H9 (cell line): ENCODE data around the gene RFX4. TPM values are rescaled to one million over a fixed set of nuclear protein-coding genes. Genes with fewer than 3 reads are reported as not detected.

Source experiments
- DNase-seq: peaks from one replicate; pipeline ENCODE4 v3.0.0-alpha.2; 2017
- H2AFZ ChIP-seq: one replicate; pipeline ENCODE4 v1.6.1; 2013; ENCODE audit warnings: mild to moderate bottlenecking, low read length, control low read depth, moderate library complexity
- H2AK5ac ChIP-seq: 2 replicates; pipeline ENCODE4 v1.6.1; 2013; ENCODE audit warnings: low read length, control low read depth, mixed read lengths; ENCODE audit not compliant: insufficient read length
- H2BK120ac ChIP-seq: one replicate; pipeline ENCODE4 v1.6.1; 2013; ENCODE audit warnings: low read depth, mild to moderate bottlenecking, low read length, control low read depth, inconsistent platforms; ENCODE audit not compliant: poor library complexity, severe bottlenecking
- H2BK12ac ChIP-seq: 2 replicates; pipeline ENCODE4 v1.6.1; 2013; ENCODE audit warnings: low read length, control low read depth, mixed read lengths, low read depth; ENCODE audit not compliant: insufficient read length
- H2BK15ac ChIP-seq: 2 replicates; pipeline ENCODE4 v1.6.1; 2013; ENCODE audit warnings: low read depth, low read length, control low read depth
- H2BK20ac ChIP-seq: one replicate; pipeline ENCODE4 v1.6.1; 2013; ENCODE audit warnings: low read depth, mild to moderate bottlenecking, low read length, control low read depth, inconsistent platforms; ENCODE audit not compliant: poor library complexity, severe bottlenecking
- H2BK5ac ChIP-seq: 2 replicates; pipeline ENCODE4 v1.6.1; 2013; ENCODE audit warnings: low read length, control low read depth, mixed read lengths; ENCODE audit not compliant: insufficient read length
- H3K14ac ChIP-seq: 2 replicates; pipeline ENCODE4 v1.6.1; 2013; ENCODE audit warnings: low read length, control low read depth; ENCODE audit not compliant: insufficient read depth
- H3K18ac ChIP-seq: 2 replicates; pipeline ENCODE4 v1.6.1; 2013; ENCODE audit warnings: low read depth, mild to moderate bottlenecking, mixed read lengths, low read length, control low read depth; ENCODE audit not compliant: insufficient read length
- H3K23ac ChIP-seq: 2 replicates; pipeline ENCODE4 v1.6.1; 2013; ENCODE audit warnings: low read length, control low read depth, mixed read lengths, low read depth; ENCODE audit not compliant: insufficient read length
- H3K23me2 ChIP-seq: 2 replicates; pipeline ENCODE4 v1.6.1; 2013; ENCODE audit warnings: low read depth, mild to moderate bottlenecking, mixed read lengths, low read length, control low read depth; ENCODE audit not compliant: insufficient read length, poor library complexity, severe bottlenecking
- H3K27ac ChIP-seq: 2 replicates; pipeline ENCODE4 v1.5.1; 2013; ENCODE audit warnings: low read length, control low read depth, mixed read lengths, low read depth; ENCODE audit not compliant: insufficient read length
- H3K27me3 ChIP-seq: 2 replicates; pipeline ENCODE4 v1.6.1; 2013; ENCODE audit warnings: low read length, control low read depth, inconsistent platforms; ENCODE audit not compliant: insufficient read depth
- H3K4ac ChIP-seq: 2 replicates; pipeline ENCODE4 v1.6.1; 2013; ENCODE audit warnings: low read depth, mild to moderate bottlenecking, control low read depth, inconsistent platforms, low read length, moderate library complexity
- H3K4me1 ChIP-seq: 2 replicates; pipeline ENCODE4 v1.6.1; 2013; ENCODE audit warnings: low read length, control low read depth, inconsistent platforms; ENCODE audit not compliant: insufficient read depth
- H3K4me2 ChIP-seq: 2 replicates; pipeline ENCODE4 v1.6.1; 2013; ENCODE audit warnings: low read length, control low read depth, mixed read lengths; ENCODE audit not compliant: insufficient read length, insufficient read depth
- H3K56ac ChIP-seq: 2 replicates; pipeline ENCODE4 v1.6.1; 2013; ENCODE audit warnings: low read depth, mild to moderate bottlenecking, mixed read lengths, low read length, control low read depth; ENCODE audit not compliant: insufficient read length
- H3K79me1 ChIP-seq: 2 replicates; pipeline ENCODE4 v1.6.1; 2013; ENCODE audit warnings: low read depth, mild to moderate bottlenecking, moderate library complexity, low read length, control low read depth, inconsistent platforms; ENCODE audit not compliant: insufficient read depth, poor library complexity, severe bottlenecking
- H3K79me2 ChIP-seq: 2 replicates; pipeline ENCODE4 v1.6.1; 2013; ENCODE audit warnings: low read length, control low read depth, inconsistent platforms; ENCODE audit not compliant: insufficient read depth
- H3K9ac ChIP-seq: 2 replicates; pipeline ENCODE4 v1.6.1; 2013; ENCODE audit warnings: low read length, control low read depth, mixed read lengths; ENCODE audit not compliant: insufficient read length; ENCODE audit errors: extremely low read depth
- H3K9me3 ChIP-seq: one replicate; pipeline ENCODE4 v1.6.1; 2013; ENCODE audit warnings: low read depth, low read length, inconsistent platforms; ENCODE audit not compliant: control insufficient read depth
- H3T11ph ChIP-seq: one replicate; pipeline ENCODE4 v1.6.1; 2013; ENCODE audit warnings: mild to moderate bottlenecking, low read length, control low read depth, inconsistent platforms
- H4K20me1 ChIP-seq: one replicate; pipeline ENCODE4 v1.6.1; 2013; ENCODE audit not compliant: control insufficient read depth, insufficient read length, insufficient read depth
- H4K5ac ChIP-seq: 2 replicates; pipeline ENCODE4 v1.6.1; 2013; ENCODE audit warnings: low read depth, mild to moderate bottlenecking, mixed read lengths, low read length, control low read depth; ENCODE audit not compliant: insufficient read length
- H4K8ac ChIP-seq: replicated peaks from 2 replicates; pipeline ENCODE4 v1.6.1; 2013; ENCODE audit warnings: low read length, control low read depth, mixed read lengths, low read depth; ENCODE audit not compliant: insufficient read length
- H4K91ac ChIP-seq: 2 replicates; pipeline ENCODE4 v1.6.1; 2013; ENCODE audit warnings: low read depth, mild to moderate bottlenecking, moderate library complexity, mixed read lengths, low read length, control low read depth; ENCODE audit not compliant: insufficient read length
- H3K27ac Mint-ChIP-seq, 3 experiments: 2 replicates in 2 of 3; 3 replicates in 1 of 3; pipeline ENCODE4 v1.8.0; 2020 to 2021; ENCODE audit warnings: mixed read lengths in 3 of 3, mild to moderate bottlenecking in 1 of 3, moderate library complexity in 1 of 3
- H3K27me3 Mint-ChIP-seq: 2 replicates; pipeline ENCODE4 v1.8.0; 2021; ENCODE audit warnings: low read depth, mild to moderate bottlenecking, moderate library complexity, mixed read lengths
- H3K36me3 Mint-ChIP-seq, 3 experiments: 2 replicates in 2 of 3; 3 replicates in 1 of 3; pipeline ENCODE4 v1.8.0; 2020 to 2021; ENCODE audit warnings: low read depth in 3 of 3, mixed read lengths in 3 of 3; ENCODE audit not compliant: insufficient read depth in 1 of 3
- H3K4me1 Mint-ChIP-seq, 2 experiments: 2 replicates each; pipeline ENCODE4 v1.8.0; 2020; ENCODE audit warnings: mixed read lengths in 2 of 2
- H3K4me3 Mint-ChIP-seq, 2 experiments: 2 replicates in 1 of 2; 3 replicates in 1 of 2; pipeline ENCODE4 v1.8.0; 2020 to 2021; ENCODE audit warnings: mild to moderate bottlenecking in 2 of 2, mixed read lengths in 2 of 2, moderate library complexity in 1 of 2
- H3K9me3 Mint-ChIP-seq, 2 experiments: 2 replicates in 1 of 2; 3 replicates in 1 of 2; pipeline ENCODE4 v1.8.0; 2020; ENCODE audit warnings: mild to moderate bottlenecking in 2 of 2, mixed read lengths in 2 of 2, moderate library complexity in 1 of 2
- CTCF ChIP-seq: fragments of 200-600 bp; sonication (generic); conservative IDR thresholded peaks from 3 replicates; pipeline ENCODE4 v1.8.0; 2021; ENCODE audit warnings: antibody characterized with exemption, mild to moderate bottlenecking
- WGBS: extraction: QIAGEN DNeasy Blood & Tissue Kit; methylation state at CpG from one replicate; pipeline ENCODE4 v1.1.7; 2013; ENCODE audit warnings: missing lambda C conversion rate, low lambda C conversion rate, mixed read lengths; ENCODE audit not compliant: insufficient read length; ENCODE audit errors: extremely low coverage; 5-methylcytosine and 5-hydroxymethylcytosine counted together
- total RNA-seq: library from RNA; stranded (reverse); gene quantifications from 2 replicates; pipeline ENCODE4 v1.2.1, GENCODE V29; 2021

Gene RFX4
- total RNA-seq, 1 experiment from 2014 or later = 0.57 TPM

- Mint-ChIP-seq H3K9me3 (no peaks in the 10 kb centered on the region; a peak in 1 of 5 replicates), H3K4me1 (peaks cover 43 to 52% of the 10 kb centered on the region in 2 experiments), H3K4me3 (peak overlapping the region; percentile 16 to 65), H3K27me3 (no peaks in the 10 kb centered on the region), H3K27ac (peak overlapping the region; percentile 79 to 97 (median 96); a peak in 6 of 7 replicates), H3K36me3 (no peaks in the 10 kb centered on the region; a peak in 1 of 7 replicates)
- Histone ChIP-seq H3K79me1 (no peaks in the 10 kb centered on the region), H2BK5ac (no peak overlapping the region), H3K9me3 (no peaks in the 10 kb centered on the region), H2AK5ac (no peak overlapping the region), H2BK120ac (no peak overlapping the region), H3K9ac (no peak overlapping the region), H4K8ac (no peak overlapping the region), H3K79me2 (no peaks in the 10 kb centered on the region), H3T11ph (no peak overlapping the region), H2BK20ac (no peak overlapping the region), H2AFZ (peak overlapping the region; percentile 3), H3K23me2 (no peaks in the 10 kb centered on the region), H3K18ac (peak overlapping the region; percentile 4), H4K20me1 (no peaks in the 10 kb centered on the region), H2BK12ac (no peak overlapping the region), H3K14ac (no peak overlapping the region), H3K27ac (peak overlapping the region; percentile 19), H4K5ac (no peak overlapping the region), H3K56ac (no peak overlapping the region), H3K4ac (no peak overlapping the region), H4K91ac (no peak overlapping the region), H3K23ac (no peak overlapping the region), H3K27me3 (no peaks in the 10 kb centered on the region), H3K4me1 (peaks cover 8% of the 10 kb centered on the region; the same call in 1 of the 2 replicates), H3K4me2 (peak overlapping the region; percentile 18), H2BK15ac (no peak overlapping the region)
- no CpG with 5 or more reads among the region's 2 CpGs for WGBS
- DNase-seq = peak; percentile 84
- no peak for TF ChIP-seq CTCF
Observed at GRCh38 chr12:106760184-106760531, 177.4 kb downstream of the RFX4 start.
